Neural progenitor cell (in vitro differentiated cells): ENCODE results near the gene EIF4ENIF1.

Experiments
- CTCF ChIP-seq: fragments of 200-600 bp; sonication (generic); IDR thresholded peaks from 2 replicates; pipeline ENCODE4 v1.5.1; 2017; ENCODE audit warnings: antibody characterized with exemption, mild to moderate bottlenecking
- EZH2 ChIP-seq: fragments of 200-600 bp; sonication (generic); IDR thresholded peaks from 2 replicates; pipeline ENCODE4 v1.6.1; 2017; ENCODE audit warnings: antibody characterized with exemption, mild to moderate bottlenecking, moderate library complexity

GRCh38 chr22:31501738-31502137 is 12.1 kb upstream of the EIF4ENIF1 start:
- no peak for TF ChIP-seq CTCF
- no peak for TF ChIP-seq EZH2
